HepG2 (cell line): ENCODE measurements around the gene GINM1. TPM values are rescaled to one million over a fixed set of nuclear protein-coding genes. Genes with fewer than 3 reads are reported as not detected.
A peak's percentile ranks its signal among the peaks of the same experiment; 100 is the strongest.

Experiments
- AKNA ChIP-seq: sonication (generic); formaldehyde crosslinking; IDR thresholded peaks from 2 replicates; pipeline ENCODE4 v1.4.0; 2020; ENCODE audit warnings: missing genetic modification reagents, borderline replicate concordance
- ARNT2 ChIP-seq: sonication (generic); formaldehyde crosslinking; IDR thresholded peaks from 2 replicates; pipeline ENCODE4 v1.8.0; 2022; ENCODE audit warnings: mild to moderate bottlenecking, low read depth, missing genetic modification reagents, moderate library complexity
- ETV5 ChIP-seq: IDR thresholded peaks from 2 replicates; pipeline ENCODE4 v1.6.1; 2018; ENCODE audit warnings: missing biosample characterization, missing genetic modification reagents, inconsistent platforms, borderline replicate concordance
- GATAD2A ChIP-seq: IDR thresholded peaks from 2 replicates; pipeline ENCODE4 v1.6.1; 2016
- MTERF4 ChIP-seq: sonication (generic); formaldehyde crosslinking; IDR thresholded peaks from 2 replicates; pipeline ENCODE4 v1.8.0; 2023; ENCODE audit warnings: mild to moderate bottlenecking, missing genetic modification reagents
- PHF5A ChIP-seq: IDR thresholded peaks from one replicate; pipeline ENCODE4 v1.6.1; 2018; ENCODE audit warnings: low read depth, missing genetic modification reagents; ENCODE audit not compliant: unreplicated experiment
- PRDM10 ChIP-seq: sonication (generic); formaldehyde crosslinking; IDR thresholded peaks from 2 replicates; pipeline ENCODE4 v1.4.0; 2020; ENCODE audit warnings: low read depth, missing genetic modification reagents
- SNAPC4 ChIP-seq: sonication (generic); formaldehyde crosslinking; IDR thresholded peaks from 2 replicates; pipeline ENCODE4 v1.4.0; 2020; ENCODE audit warnings: mild to moderate bottlenecking, missing genetic modification reagents
- TBL1XR1 ChIP-seq: fragments of 150-350 bp; IDR thresholded peaks from 2 replicates; pipeline ENCODE4 v1.6.1; 2014; ENCODE audit warnings: borderline replicate concordance, low read length; ENCODE audit not compliant: partially characterized antibody
- ZNF205 ChIP-seq: IDR thresholded peaks from 2 replicates; pipeline ENCODE4 v1.6.1; 2018; ENCODE audit warnings: missing biosample characterization, missing genetic modification reagents
- ZNF570 ChIP-seq: sonication (generic); formaldehyde crosslinking; IDR thresholded peaks from 2 replicates; pipeline ENCODE4 v1.4.0; 2020; ENCODE audit warnings: mild to moderate bottlenecking, missing genetic modification reagents, borderline replicate concordance
- ZNF614 ChIP-seq: IDR thresholded peaks from 2 replicates; pipeline ENCODE4 v1.6.1; 2018; ENCODE audit warnings: missing biosample characterization, missing genetic modification reagents, inconsistent platforms, borderline replicate concordance
- polyA plus RNA-seq, 8 experiments: library from polyadenylated mRNA; depleted of rRNA in 3 of 8; stranded (reverse) in 7 of 8; unstranded in 1 of 8; fragments of >200 nt; fragmentation: Illumina TruSeq in 4 of 8; extraction: Trizol in 4 of 8; gene quantifications; 2 replicates each; pipeline versions ENCODE4 v1.2.1 to v1.2.3, GENCODE V29; 2011 to 2016; ENCODE audit warnings: low read depth in 4 of 8, missing spikeins in 1 of 8, mixed read lengths in 1 of 8; ENCODE audit not compliant: insufficient read depth in 1 of 8
- total RNA-seq, 5 experiments: library from RNA; depleted of rRNA; stranded (reverse); fragments of >200 nt; fragmentation: Illumina TruSeq; extraction: Trizol; gene quantifications; 2 replicates each; pipeline ENCODE4 v1.2.3, GENCODE V29; 2016; ENCODE audit warnings: low read depth in 1 of 5

Gene GINM1
- total and polyA plus RNA-seq, 2 of the 13 experiments (the other 11 are each of a cell fraction or from before 2014, with no cell fraction given), result 19.4 to 27.5 TPM

GRCh38 chr6:149545754-149546471, 20.3 kb upstream of the GINM1 start, which contains the start of gene PPIL4 (continued):
- TF ChIP-seq PRDM10 (CRISPR knock-in tag) (peak; percentile 33; the same call in 1 of the 2 replicates), ARNT2 (peak; percentile 85; the same call in 1 of the 2 replicates), GATAD2A (CRISPR knock-in tag) (peak; percentile 55; the same call in 1 of the 2 replicates), MTERF4 (no peak; the same call in 1 of the 2 replicates), TBL1XR1 (no peak), SNAPC4 (peak; percentile 90), AKNA (CRISPR knock-in tag) (no peak), ETV5 (CRISPR knock-in tag) (peak; percentile 99), ZNF614 (CRISPR knock-in tag) (peak; percentile 89; the same call in 1 of the 2 replicates), ZNF205 (no peak; the same call in none of the 2 replicates), PHF5A (CRISPR knock-in tag) (peak; percentile 69), ZNF570 (CRISPR knock-in tag) (no peak; the same call in 1 of the 2 replicates)
